Measurements from ENCODE around the gene POGLUT3. TPM values are rescaled to one million over a fixed set of nuclear protein-coding genes. Genes with fewer than 3 reads are reported as not detected.

POGLUT3 gene
- total RNA-seq, 4 donors from 2014 or later, result 19.8 to 47.1 (median 36.8) TPM

GRCh38 chr11:108518581-108518980 is 20.4 kb upstream of the POGLUT3 start:
- Histone ChIP-seq H3K4me3 (no peak overlapping the region), H3K27me3 (no peaks in the 10 kb centered on the region), H3K36me3 (peaks cover 0 to 10% (median 0%) of the 10 kb centered on the region in 3 donors), H3K27ac (no peak overlapping the region), H3K9me3 (no peaks in the 10 kb centered on the region), H3K4me1 (no peaks in the 10 kb centered on the region)
- TF ChIP-seq CTCF (IDR thresholded peaks at IDR 0.05) (no peak), EP300 (IDR thresholded peaks at IDR 0.05) (no peak), POLR2A (IDR thresholded peaks at IDR 0.05) (no peak)
- WGBS, 2 donors, result 66 to 68% methylated on average over 10 of the region's 10 CpGs
- DNase-seq (ENCODE audit: low spot score in 2 of 2), result no peak

- Histone ChIP-seq H3K9me3 (no peaks in the 10 kb centered on the region), H3K4me3 (no peak overlapping the region), H3K36me3 (peaks cover 0 to 10% (median 0%) of the 10 kb centered on the region in 3 donors), H3K4me1 (no peaks in the 10 kb centered on the region), H3K27me3 (no peaks in the 10 kb centered on the region), H3K27ac (no peak overlapping the region)
- TF ChIP-seq EP300 (IDR thresholded peaks at IDR 0.05) (no peak), CTCF (IDR thresholded peaks at IDR 0.05) (no peak), POLR2A (IDR thresholded peaks at IDR 0.05) (no peak)
- 88 to 91% methylated on average over 4 of the region's 4 CpGs for WGBS, 2 donors
- DNase-seq (ENCODE audit: low spot score in 2 of 2), result no peak
Measured at GRCh38 chr11:108516125-108516524, 17.9 kb upstream of the POGLUT3 start.

- peaks cover 0 to 10% (median 0%) of the 10 kb centered on the region in 3 donors for H3K36me3 ChIP-seq
- H3K27ac ChIP-seq, result no peak overlapping the region
- no peak overlapping the region for H3K4me3 ChIP-seq
- DNase-seq (ENCODE audit: low spot score in 2 of 2), result no peak
- WGBS, 2 donors, result 79 to 85% methylated on average over 2 of the region's 2 CpGs
- TF ChIP-seq EP300 (IDR thresholded peaks at IDR 0.05), result no peak
- no peak for TF ChIP-seq CTCF (IDR thresholded peaks at IDR 0.05)
- no peak for TF ChIP-seq POLR2A (IDR thresholded peaks at IDR 0.05)
- H3K4me1 ChIP-seq, result no peaks in the 10 kb centered on the region
- no peaks in the 10 kb centered on the region for H3K27me3 ChIP-seq
- H3K9me3 ChIP-seq, result no peaks in the 10 kb centered on the region
Measured at GRCh38 chr11:108512708-108513107, 14.5 kb upstream of the POGLUT3 start.

GRCh38 chr11:108511851-108512474 is 13.8 kb upstream of the POGLUT3 start:
- Histone ChIP-seq H3K27ac (no peak overlapping the region), H3K36me3 (peaks cover 0 to 10% (median 0%) of the 10 kb centered on the region in 3 donors), H3K9me3 (no peaks in the 10 kb centered on the region), H3K27me3 (no peaks in the 10 kb centered on the region), H3K4me1 (no peaks in the 10 kb centered on the region), H3K4me3 (no peak overlapping the region)
- TF ChIP-seq CTCF (IDR thresholded peaks at IDR 0.05) (no peak), POLR2A (IDR thresholded peaks at IDR 0.05) (no peak), EP300 (IDR thresholded peaks at IDR 0.05) (no peak)
- WGBS, 2 donors, result 83% methylated on average over 2 of the region's 2 CpGs
- DNase-seq (ENCODE audit: low spot score in 2 of 2), result no peak

GRCh38 chr11:108508653-108509593 is 10.7 kb upstream of the POGLUT3 start:
- H3K27ac ChIP-seq, result no peak overlapping the region
- 53 to 66% methylated on average over 3 of the region's 3 CpGs for WGBS, 2 donors

More at GRCh38 chr11:108508653-108509593, 10.7 kb upstream of the POGLUT3 start:
- no peak for DNase-seq (ENCODE audit: low spot score in 2 of 2)
- H3K27me3 ChIP-seq, result no peaks in the 10 kb centered on the region
- H3K36me3 ChIP-seq, result peaks cover 0 to 3% (median 0%) of the 10 kb centered on the region in 3 donors
- TF ChIP-seq POLR2A (IDR thresholded peaks at IDR 0.05) (no peak), CTCF (IDR thresholded peaks at IDR 0.05) (no peak), EP300 (IDR thresholded peaks at IDR 0.05) (no peak)
- H3K9me3 ChIP-seq, result no peaks in the 10 kb centered on the region
- no peak overlapping the region for H3K4me3 ChIP-seq
- no peaks in the 10 kb centered on the region for H3K4me1 ChIP-seq

All from tibial nerve (tissue), 4 donors.